Prostate gland (tissue), 2 donors: ENCODE data around the gene CLN5. TPM values are rescaled to one million over a fixed set of nuclear protein-coding genes. Genes with fewer than 3 reads are reported as not detected.

Source experiments
- DNase-seq: peaks from one replicate; pipeline ENCODE4 v3.0.0-alpha.2; 2019; ENCODE audit warnings: low spot score
- H3K27ac ChIP-seq, 2 donors: fragments of 200-600 bp; sonication (generic); 2 replicates each; pipeline ENCODE4 v1.5.1; 2017 to 2019
- H3K27me3 ChIP-seq: fragments of 200-600 bp; sonication (generic); replicated peaks from 2 replicates; pipeline ENCODE4 v1.5.1; 2019; ENCODE audit not compliant: insufficient read depth
- H3K36me3 ChIP-seq, 2 donors: fragments of 200-600 bp; sonication (generic); 1 replicate in 1 of 2; 2 replicates in 1 of 2; pipeline versions ENCODE4 v1.5.1 to v1.8.1; 2017 to 2019
- H3K4me1 ChIP-seq: fragments of 200-600 bp; sonication (generic); replicated peaks from 2 replicates; pipeline ENCODE4 v1.5.1; 2019
- H3K4me3 ChIP-seq, 2 donors: fragments of 200-600 bp; sonication (generic); 2 replicates each; pipeline ENCODE4 v1.5.1; 2017 to 2019
- H3K9me3 ChIP-seq: fragments of 200-600 bp; sonication (generic); 2 replicates; pipeline ENCODE4 v1.5.1; 2017
- POLR2A ChIP-seq: fragments of 450-650 bp; IDR thresholded peaks from one replicate; pipeline ENCODE4 v1.6.1; 2016; ENCODE audit warnings: antibody characterized with exemption, mild to moderate bottlenecking
- POLR2AphosphoS5 ChIP-seq: sonication (generic); formaldehyde crosslinking; IDR thresholded peaks from one replicate; pipeline ENCODE4 v1.6.1; 2017; ENCODE audit warnings: antibody characterized with exemption
- WGBS: methylation state at CpG from one replicate; pipeline ENCODE4 v1.1.5; 2018; 5-methylcytosine and 5-hydroxymethylcytosine counted together
- intact Hi-C: fragments of 100-400 bp; cut with DNase I; formaldehyde crosslinking; loops from one replicate; pipeline ENCODE4 v1.14.2; 2022
- total RNA-seq, 2 donors: library from RNA; depleted of rRNA; stranded (reverse); fragments of >200 nt; gene quantifications; one replicate each; pipeline ENCODE4 v1.1.0, GENCODE V29; 2016
- TF ChIP-seq, protein P1 (sequence below), 4 experiments: fragments of 200-600 bp in 2 of 4; fragments of 450-650 bp in 2 of 4; sonication (generic) in 2 of 4; IDR thresholded peaks; 1 replicate in 3 of 4; 2 replicates in 1 of 4; pipeline ENCODE4 v1.5.1; 2016 to 2019; ENCODE audit warnings: antibody characterized with exemption in 4 of 4, mild to moderate bottlenecking in 2 of 4, moderate library complexity in 2 of 4

CLN5 gene
- total RNA-seq, 2 donors from 2014 or later = 27.1 to 34.3 TPM

DNA sequence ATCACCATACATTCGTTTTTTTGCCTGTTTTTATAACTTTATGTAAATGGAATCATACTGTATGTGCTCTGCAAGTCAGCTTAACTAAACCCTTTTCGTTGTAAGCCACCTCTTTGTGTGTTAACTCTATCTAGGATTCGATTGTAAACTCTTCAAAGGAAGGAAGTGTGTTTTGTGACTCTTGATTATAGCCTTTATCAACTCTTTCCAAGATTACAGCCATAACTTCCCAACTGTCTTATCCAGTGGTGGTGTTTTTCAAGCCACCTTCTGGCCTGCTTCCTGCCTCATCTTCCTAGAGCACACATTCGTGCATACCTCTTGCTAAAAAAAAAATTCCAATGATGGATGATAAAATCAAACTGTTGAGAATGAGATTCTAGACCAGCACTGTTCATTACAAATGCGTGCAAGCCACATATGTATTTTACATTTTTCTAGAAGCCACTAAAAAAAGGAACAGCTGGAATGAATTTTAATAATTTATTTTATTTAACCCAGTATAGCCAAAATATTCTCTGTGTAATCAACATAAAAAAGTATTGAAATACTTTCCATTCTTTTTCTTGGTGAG lies 47.1 kb downstream of the CLN5 start:
- H3K27me3 ChIP-seq = no peaks in the 10 kb centered on the region
- 75% methylated on average over 5 of the region's 5 CpGs for WGBS
- no peak for DNase-seq
- intact Hi-C loops = no loop called here
- H3K36me3 ChIP-seq = no peaks in the 10 kb centered on the region
- no peaks in the 10 kb centered on the region for H3K9me3 ChIP-seq
- TF ChIP-seq, protein P1, sequence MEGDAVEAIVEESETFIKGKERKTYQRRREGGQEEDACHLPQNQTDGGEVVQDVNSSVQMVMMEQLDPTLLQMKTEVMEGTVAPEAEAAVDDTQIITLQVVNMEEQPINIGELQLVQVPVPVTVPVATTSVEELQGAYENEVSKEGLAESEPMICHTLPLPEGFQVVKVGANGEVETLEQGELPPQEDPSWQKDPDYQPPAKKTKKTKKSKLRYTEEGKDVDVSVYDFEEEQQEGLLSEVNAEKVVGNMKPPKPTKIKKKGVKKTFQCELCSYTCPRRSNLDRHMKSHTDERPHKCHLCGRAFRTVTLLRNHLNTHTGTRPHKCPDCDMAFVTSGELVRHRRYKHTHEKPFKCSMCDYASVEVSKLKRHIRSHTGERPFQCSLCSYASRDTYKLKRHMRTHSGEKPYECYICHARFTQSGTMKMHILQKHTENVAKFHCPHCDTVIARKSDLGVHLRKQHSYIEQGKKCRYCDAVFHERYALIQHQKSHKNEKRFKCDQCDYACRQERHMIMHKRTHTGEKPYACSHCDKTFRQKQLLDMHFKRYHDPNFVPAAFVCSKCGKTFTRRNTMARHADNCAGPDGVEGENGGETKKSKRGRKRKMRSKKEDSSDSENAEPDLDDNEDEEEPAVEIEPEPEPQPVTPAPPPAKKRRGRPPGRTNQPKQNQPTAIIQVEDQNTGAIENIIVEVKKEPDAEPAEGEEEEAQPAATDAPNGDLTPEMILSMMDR (IDR thresholded peaks at IDR 0.05) = no peak
- TF ChIP-seq POLR2AphosphoS5 (no peak), POLR2A (no peak)
- no peaks in the 10 kb centered on the region for H3K4me1 ChIP-seq
- no peak overlapping the region for H3K27ac ChIP-seq
- no peak overlapping the region for H3K4me3 ChIP-seq

DNA sequence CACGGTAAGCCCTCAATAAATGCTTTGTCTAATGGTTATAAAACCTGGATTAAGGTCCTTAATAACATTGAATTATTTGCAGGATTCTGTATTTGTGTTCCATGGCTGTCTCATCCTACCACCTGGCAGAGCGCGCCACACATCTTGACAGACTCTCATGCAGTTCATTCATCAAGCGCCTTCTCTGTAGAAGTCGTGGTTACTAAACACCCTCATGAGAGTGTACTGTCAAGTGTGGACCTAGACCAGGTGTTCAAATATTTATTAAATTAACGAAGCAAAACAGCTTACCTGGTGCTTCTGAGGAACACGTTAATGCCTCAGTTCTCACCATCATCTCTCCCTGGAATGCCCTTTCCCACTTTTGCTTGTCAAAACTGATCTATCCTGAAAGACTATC lies 48.2 kb downstream of the CLN5 start:
- H3K27ac ChIP-seq = no peak overlapping the region
- TF ChIP-seq, protein P1 (IDR thresholded peaks at IDR 0.05) = no peak
- TF ChIP-seq POLR2A = no peak
- TF ChIP-seq POLR2AphosphoS5 = no peak

DNA sequence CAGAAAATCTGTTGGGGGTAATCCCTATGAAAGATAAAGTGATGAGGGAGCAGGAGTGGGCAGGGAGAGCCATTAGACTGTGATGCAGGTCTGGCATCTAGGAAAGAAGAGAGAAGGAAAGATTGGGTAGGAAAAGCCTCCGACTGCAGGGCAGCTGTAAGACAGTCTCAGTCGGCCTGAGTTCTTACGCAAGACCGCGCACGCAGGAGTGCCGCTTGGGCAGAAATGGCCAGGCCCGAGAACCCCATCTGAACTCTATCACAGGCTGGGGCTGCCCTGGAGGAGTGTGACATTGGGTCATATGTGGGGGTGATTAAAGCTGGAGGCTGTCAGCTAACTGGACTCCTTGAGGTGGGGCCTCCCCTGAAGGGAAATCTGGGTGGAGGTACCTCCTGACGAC lies 49.0 kb downstream of the CLN5 start:
- TF ChIP-seq, protein P1 (IDR thresholded peaks at IDR 0.05) = no peak
- TF ChIP-seq POLR2AphosphoS5 (no peak), POLR2A (no peak)
- Histone ChIP-seq H3K27ac (no peak overlapping the region), H3K9me3 (no peaks in the 10 kb centered on the region), H3K4me3 (no peak overlapping the region), H3K36me3 (no peaks in the 10 kb centered on the region), H3K4me1 (no peaks in the 10 kb centered on the region), H3K27me3 (no peaks in the 10 kb centered on the region)
- WGBS = 95% methylated on average over 9 of the region's 9 CpGs
- intact Hi-C loops = no loop called here
- DNase-seq = no peak

More for the DNA sequence above, 48.2 kb downstream of the CLN5 start:
- 94% methylated on average over 7 of the region's 7 CpGs for WGBS
- no peak for DNase-seq
- no peaks in the 10 kb centered on the region for H3K36me3 ChIP-seq
- intact Hi-C loops = no loop called here
- H3K4me1 ChIP-seq = no peaks in the 10 kb centered on the region
- H3K9me3 ChIP-seq = no peaks in the 10 kb centered on the region
- no peak overlapping the region for H3K4me3 ChIP-seq
- no peaks in the 10 kb centered on the region for H3K27me3 ChIP-seq

DNA sequence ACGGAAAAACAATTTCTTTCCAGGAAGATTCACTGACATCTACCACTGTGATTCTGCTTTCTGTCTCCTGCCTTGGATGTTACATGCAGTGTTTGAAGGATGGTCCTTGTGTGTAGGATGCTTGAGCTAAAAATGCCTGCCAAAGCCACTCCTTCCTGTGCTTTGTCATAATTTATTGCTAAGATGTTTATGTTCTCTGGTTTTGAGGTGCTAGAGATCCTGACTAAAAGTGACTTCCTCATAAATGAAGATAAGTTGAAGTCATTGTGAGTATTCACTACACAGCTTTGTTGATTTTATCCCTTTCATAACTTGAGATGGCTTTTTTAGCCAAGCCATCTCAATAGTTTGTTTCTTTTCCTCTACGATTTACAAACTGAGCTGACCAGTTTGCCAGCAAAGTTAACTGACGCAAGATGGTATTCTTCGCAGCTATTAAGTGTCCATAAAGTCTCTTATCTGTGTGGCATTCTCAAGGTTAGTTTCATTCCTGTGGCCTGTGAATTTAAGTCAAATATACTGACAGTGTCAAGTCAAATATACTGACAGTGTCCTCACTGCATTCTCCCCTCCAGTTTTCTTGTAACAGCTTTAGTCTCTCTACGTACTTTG lies 50.8 kb downstream of the CLN5 start:
- DNase-seq = peak; percentile 55
- no peaks in the 10 kb centered on the region for H3K36me3 ChIP-seq
- WGBS = 18% methylated on average over 5 of the region's 5 CpGs
- H3K9me3 ChIP-seq = no peaks in the 10 kb centered on the region
- H3K27ac ChIP-seq = peak overlapping the region; percentile 35 to 39
- H3K4me3 ChIP-seq = no peak overlapping the region
- TF ChIP-seq POLR2AphosphoS5 = peak; percentile 89
- TF ChIP-seq, protein P1 (IDR thresholded peaks at IDR 0.05) = no peak
- H3K4me1 ChIP-seq = no peaks in the 10 kb centered on the region
- H3K27me3 ChIP-seq = no peaks in the 10 kb centered on the region
- intact Hi-C loops = no loop called here
